SKM-1 (cell line): ENCODE data around the gene UBXN2A.
"Not testable (repeated sequence)": the region's sequence is repeated elsewhere in the genome, so short reads cannot be mapped to it uniquely, and the experiment has no call there.

Experiments used
- DNase-seq: peaks from one replicate; lab custom pipeline; 2025; ENCODE audit not compliant: unreplicated experiment; lab: John Stamatoyannopoulos, UW

Gene UBXN2A

DNA sequence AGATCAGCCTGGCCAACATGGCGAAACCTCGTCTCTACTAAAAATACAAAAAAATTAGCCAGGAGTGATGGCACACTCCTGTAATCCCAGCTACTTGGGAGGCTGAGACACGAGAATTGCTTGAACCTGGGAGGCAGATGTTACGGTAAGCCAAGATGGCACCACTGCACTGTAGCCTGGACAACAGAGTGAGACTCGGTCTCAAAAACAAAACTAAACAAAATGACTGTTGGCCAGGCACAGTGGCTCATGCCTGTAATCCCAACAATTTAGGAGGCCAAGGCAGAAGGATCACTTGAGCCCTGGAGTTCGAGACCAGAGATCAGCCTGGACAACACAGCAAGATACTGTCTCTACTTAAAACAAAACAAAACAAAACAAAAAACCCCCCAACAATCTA lies 102.9 kb downstream of the UBXN2A start:
- not testable (repeated sequence) for DNase-seq

DNA sequence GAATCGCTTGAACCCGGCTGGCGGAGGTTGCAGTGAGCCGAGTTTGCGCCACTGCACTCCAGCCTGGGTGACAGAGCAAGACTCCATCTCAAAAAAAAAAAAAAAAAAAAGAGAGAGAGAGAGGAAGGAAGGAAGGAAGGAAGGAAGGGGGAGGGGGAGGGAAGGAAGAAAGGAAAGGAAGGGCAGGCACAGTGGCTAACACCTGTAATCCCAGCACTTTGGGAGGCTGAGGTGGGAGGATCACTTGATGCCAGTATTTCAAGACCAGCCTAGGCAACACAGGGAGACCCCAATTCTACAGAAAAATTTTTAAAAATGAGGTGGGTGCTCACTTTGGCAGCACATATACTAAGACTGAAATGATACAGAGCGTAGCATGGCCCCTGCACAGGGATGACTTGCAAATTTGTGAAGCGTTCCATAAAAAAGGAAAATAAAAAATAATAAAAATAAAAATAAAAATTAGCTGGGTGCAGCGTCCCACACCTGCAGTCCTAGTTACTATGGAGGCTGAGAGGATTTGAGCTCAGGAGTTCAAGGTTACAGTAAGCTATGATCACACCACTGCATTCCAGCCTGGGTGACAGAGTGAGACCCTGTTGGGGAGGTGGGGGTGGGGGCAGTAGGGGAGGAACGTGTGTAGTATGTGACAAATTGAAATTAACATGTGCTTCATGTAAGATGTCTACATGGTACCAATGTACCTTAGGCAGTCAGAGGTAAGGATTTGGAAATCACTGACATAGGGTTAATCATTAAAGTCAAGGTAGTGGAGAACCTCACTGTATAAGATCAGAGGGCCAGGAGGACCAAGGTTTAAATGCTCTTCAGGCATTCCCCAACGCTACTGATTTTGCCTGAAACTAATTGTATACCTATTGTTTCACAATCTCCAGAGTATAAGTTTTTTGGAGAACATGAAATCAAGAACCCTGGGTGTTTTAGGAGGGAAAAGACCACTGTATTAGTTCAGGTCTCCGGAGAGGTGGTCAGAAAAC lies 105.5 kb downstream of the UBXN2A start:
- no peak for DNase-seq

DNA sequence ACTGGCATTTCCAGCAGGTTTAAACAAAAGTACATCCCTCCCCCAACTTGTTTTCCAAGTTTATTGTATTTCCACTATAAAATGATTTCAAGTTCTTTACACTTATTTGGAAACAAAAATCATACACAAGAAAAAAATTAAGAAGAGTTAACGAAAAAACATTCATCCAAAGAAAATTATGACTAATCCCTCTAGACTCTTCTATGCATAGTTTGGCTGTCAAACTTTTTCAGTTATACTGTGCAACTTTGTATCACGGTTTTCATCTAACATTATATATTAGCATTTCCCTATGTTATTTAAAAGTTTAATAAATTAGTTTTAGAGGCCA lies 106.3 kb downstream of the UBXN2A start:
- DNase-seq, result no peak

DNA sequence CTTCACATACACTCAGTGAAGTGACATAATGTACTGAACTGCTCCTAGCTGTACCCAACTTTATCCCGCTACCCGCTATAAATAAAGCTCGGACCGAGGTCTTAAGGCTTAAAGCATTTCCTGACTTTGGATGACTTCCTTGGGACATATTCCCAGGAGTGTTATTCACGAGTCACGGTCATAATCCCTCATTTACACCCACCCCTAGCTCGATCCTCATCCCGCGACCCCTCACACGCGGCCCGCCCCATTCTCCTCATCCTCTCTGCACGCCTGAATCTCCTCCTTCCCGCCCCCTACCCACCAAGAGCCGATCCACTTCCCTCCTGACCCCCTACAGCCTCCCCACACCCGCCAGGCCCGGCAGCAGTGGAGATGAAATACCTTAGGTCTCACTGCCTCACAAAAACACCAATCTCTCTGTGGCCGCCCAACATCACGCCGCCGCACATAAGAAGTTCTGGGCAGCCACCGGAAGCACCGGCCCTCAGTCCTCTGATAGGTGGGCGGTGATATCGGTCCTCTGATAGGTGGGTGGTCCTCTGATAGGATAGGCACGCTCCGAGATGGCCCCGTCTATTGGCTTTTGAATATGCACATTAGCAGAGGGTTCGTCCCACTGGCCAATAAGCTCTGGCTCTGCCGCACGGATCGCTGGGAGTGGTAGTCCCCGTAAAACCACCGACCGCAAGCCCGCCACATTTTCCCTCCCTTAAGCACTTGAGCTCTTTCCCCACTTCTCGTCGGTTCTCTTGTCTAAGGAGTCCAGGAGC lies 106.9 kb downstream of the UBXN2A start, which contains the start of gene WDCP:
Gene WDCP, minus strand, starts transcription at position 462 of the 773 bp plus-strand sequence. CDS start 7,897 bp downstream, outside the sequence.
- DNase-seq, result peak; percentile 97

DNA sequence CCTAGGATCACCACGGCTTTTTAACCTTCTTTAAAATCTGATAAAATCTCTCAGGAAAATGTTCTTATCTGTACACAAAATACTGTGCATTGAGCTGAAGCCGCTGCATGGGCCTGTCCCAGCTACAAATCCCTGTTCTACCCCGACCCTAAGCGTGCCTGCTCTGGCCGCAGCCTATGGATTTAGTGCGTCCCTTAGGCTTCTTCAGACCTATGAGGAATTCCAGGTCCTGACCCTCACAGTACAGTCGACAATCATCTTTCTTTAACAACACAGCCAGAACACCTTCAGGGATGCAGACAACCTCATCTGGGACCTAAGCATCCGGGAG lies 107.4 kb downstream of the UBXN2A start:
- DNase-seq, result no peak

DNA sequence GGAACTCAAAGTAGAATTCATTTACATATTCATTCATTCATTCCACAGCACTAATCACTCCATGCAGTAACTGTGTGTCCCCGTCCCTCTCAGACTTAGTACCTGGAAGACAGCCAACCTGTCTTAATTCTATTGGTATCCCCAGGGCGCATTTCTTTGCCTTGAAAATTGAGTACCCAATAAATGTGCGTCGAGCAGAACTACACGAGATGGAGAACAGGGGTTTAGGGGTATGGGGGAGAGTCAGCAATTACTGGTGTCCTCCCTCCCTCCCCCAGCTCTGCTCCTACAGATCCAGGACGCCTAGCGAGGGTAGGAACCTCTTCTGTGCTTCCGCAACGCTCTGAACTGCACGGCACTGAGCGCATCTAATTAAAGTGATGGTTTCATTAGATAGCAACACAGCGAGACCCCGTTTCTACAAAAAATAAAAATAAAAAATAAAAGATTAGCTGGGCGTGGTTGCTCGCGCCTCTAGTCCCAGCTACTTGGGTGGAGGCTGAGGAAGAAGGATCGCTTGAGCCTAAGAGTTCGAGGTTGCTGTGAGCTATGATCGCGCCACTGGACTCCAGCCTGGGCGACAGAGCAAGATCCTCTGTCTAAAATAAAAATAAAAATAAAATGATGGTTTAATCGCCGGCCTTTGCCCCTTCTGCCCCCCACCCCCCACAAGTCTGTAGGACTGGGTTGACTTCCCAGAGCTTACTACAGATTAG lies 108.7 kb downstream of the UBXN2A start:
- DNase-seq, result no peak

DNA sequence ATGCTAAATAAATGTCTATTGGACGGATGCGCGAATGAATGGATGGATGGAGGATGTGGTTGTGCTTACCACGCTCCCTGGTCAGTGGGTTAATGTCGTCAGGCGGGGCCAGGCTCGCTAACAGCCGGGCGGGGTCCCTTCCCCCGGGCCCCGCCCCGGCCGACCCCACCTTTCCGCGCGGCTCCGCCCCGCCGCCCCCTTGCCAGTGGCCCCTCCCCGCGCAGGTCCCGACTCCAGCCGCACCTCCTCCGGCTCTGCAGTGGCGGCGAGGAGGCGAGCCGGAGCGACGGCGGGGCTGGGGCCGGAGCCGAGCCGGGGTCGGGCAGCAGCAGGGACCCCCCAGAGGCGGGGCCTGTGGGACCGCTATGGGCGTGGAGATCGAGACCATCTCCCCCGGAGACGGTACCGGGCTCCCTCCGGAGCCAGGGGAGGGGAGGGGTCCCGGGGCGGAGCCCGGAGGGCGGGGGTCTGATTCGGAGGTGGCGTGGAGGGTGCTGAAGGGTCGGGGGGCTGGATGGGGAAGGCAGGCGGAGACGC lies 109.3 kb downstream of the UBXN2A start, which contains the start of gene FKBP1B:
Gene FKBP1B, plus strand, starts transcription at position 257 of the 537 bp plus-strand sequence. Its CDS starts 109 bp downstream, at position 366.
- DNase-seq, result no peak

DNA sequence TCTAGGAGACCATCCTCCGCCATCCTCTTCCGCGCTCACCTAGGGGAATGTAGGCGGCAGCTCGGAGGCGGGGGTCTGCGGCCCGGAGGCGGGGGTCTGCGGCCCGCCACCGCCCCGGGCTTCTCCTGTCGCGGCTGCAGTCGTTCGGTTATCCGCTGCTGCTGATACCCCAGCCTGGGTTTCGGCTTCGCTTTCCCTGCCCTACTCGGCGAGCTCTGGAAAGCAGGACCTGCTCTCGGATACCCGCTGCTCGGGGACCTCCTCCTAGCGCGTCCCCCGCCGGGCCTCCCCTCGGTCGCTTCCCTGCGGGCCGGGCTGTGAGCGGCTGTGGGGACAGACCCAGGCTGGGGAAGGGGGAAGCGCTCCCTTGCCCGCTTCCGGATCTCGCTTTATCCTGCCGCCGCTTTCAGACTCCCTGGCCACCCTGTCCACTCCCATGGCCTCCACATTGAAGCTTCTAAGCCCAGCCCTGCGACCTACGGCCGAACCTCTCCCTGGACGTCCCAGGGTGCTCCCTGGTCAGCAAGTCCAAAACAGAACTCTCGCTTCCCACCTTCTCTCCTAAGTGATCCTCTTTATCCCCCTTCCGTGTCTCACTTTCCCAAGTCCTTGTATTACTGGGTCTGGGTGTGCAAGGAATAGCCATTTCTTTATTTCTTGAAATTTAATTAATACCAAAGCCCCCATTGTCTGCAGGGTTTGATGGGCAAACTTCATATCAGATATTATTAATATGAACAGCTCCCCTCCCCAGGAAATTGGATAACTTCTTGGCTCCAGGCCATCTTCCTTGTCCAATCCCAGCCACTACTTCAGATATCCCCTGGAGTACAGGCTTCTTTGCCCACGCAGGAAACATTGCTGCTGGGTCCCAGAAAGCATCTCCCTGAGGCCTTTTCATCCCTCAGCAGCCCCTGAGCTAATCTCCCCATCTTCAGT lies 110.0 kb downstream of the UBXN2A start:
- DNase-seq, result no peak

DNA sequence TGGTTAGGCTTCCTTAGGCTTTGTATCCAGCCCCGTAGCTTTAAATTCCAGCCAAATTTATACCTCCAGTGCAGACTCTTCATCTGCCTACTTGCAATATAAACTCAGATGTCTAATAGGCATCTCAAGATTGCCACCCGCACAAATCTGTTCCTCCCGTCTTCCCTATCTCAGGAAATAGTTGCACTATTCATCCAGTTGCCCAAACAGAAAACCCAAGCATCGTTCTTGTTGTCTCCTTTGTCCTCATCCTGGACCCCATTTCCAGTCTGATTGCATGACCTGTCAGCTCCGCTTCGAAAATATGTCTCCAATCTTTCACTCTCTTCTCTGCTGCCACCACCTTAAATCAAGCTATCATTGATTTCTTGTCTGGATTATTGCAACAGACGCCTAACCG lies 111.6 kb downstream of the UBXN2A start:
- no peak for DNase-seq

DNA sequence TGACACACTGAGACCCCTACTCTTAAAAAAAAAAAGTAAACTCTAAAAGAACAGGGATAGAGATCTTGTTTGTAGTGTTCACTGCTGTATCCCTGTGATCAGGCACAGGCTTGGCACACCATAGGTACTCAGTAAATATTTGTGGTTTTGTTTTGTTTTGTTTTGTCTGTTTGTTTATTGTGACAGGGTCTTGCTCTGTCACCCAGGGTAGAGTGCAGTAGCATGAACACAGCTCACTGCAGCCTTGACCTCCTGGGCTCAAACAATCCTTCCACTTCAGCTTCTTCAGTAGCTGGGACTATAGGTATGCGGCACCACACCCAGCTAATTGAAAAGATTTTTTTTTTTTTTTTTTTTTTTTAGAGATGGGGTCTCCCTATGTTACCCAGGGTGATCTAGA lies 112.7 kb downstream of the UBXN2A start:
- DNase-seq, result no peak
